SH-SY5Y (cell line): ENCODE data around the gene LRP1.

Experiments used
- GATA2 ChIP-seq: IDR thresholded peaks from 2 replicates; pipeline ENCODE4 v1.6.1; 2011; ENCODE audit warnings: mild to moderate bottlenecking, low read depth, low read length
- GATA3 ChIP-seq: IDR thresholded peaks from 2 replicates; pipeline ENCODE4 v1.6.1; 2011; ENCODE audit warnings: low read depth, mild to moderate bottlenecking, low read length, moderate library complexity

Gene LRP1

DNA sequence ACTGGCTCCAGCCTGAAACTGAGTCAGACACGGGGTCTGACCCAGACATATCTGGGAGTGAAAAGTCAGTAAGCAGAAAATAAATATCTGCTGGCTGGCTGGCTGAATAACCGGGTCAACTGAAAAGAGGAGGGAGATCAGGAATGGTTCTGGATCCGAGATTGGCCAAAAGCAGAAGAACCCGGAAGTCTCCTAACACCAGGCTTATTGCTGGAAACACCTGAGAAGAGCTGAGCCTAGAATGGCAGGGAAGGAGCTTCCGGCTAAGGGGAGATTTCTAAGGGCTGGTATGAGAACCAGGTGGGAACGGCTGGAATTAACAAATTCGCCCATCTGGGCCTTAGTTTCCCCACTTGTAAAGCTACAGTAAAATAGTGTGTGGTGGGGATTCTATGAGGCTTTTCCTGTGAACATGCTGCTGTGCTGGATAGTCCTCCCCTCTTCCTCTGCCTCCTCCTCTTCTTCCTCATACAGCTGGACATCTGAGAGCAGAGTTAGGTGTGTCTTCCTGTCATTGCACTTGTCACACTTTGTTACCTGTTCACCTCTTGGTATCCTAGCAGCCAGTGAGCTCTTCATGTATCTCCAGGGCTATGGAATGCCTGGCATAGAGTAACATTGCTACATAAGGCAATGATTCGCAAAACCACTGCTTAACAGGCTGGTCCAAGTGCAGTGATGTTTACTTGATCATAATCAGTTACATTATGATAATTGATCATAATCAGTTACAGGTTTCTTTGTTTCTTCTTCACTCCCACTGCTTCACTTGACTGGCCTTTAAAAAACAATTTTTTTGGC, 99.2 kb downstream of the LRP1 start:
- TF ChIP-seq GATA3 (no peak), GATA2 (no peak)

DNA sequence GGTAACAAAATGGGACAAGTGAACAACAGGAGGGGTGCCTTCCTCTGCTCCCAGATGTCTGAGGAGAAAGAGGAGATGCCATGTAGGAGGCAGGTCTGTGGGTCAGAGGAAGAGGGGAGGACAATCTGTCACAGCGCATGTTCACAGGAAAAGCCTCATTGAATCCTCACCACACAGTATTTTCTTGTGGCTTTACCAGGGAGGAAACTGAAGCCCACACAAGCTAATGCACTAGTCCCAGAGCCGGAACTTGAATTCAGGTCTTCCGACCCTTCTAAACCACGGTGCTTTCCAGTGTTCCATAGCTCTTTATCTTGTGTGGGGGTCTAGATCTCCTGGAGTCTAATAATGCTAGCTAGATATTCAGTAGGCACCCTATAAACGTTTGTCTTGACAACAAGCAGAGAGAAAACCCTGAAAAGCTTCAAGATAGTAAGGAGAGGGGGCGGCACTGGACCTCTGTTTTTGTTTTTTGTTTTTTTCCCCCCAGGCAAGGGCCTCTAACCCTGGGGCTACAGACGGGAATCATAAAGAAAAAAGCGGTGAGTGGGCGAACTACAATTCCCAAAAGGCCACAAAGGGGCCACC, 100.9 kb downstream of the LRP1 start:
- no peak for TF ChIP-seq GATA3
- TF ChIP-seq GATA2, result no peak

DNA sequence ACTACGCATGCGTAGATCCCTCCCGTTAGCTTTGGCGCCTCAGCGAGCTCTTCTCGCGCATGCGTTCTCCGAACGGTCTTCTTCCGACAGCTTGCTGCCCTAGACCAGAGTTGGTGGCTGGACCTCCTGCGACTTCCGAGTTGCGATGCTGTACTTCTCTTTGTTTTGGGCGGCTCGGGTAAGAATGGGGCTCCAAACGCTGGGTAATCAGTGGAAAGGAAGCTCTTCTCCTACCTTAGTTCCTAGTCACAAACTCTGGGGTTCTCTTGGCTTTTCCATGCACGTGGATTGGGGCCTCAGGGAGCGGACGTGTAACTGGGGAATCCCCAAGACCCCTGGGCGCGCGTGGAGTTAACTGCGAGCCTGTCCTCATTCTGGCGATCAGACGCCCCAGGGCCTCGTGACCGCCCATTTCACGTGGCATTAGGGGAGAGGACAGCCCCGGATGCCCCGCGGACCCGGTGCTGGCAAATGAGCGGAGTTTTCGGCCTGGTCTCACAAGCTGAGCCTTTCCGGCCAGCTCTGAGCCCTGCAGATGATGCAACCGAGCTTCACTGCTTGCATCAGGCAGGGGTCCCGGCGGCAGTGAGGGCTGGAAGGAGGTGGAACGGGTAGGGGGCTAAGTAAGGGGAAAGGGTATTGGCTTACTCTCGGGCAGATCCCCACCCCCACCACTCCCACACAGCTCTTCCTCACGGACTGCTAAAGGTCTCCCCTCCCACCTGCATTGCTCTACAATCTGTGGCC, 101.5 kb downstream of the LRP1 start, which contains the start of gene SHMT2:
Gene SHMT2 (plus strand): TSS at position 78 of the 747 bp plus-strand sequence. CDS start 68 bp downstream, at position 146.
- no peak for TF ChIP-seq GATA2
- no peak for TF ChIP-seq GATA3

DNA sequence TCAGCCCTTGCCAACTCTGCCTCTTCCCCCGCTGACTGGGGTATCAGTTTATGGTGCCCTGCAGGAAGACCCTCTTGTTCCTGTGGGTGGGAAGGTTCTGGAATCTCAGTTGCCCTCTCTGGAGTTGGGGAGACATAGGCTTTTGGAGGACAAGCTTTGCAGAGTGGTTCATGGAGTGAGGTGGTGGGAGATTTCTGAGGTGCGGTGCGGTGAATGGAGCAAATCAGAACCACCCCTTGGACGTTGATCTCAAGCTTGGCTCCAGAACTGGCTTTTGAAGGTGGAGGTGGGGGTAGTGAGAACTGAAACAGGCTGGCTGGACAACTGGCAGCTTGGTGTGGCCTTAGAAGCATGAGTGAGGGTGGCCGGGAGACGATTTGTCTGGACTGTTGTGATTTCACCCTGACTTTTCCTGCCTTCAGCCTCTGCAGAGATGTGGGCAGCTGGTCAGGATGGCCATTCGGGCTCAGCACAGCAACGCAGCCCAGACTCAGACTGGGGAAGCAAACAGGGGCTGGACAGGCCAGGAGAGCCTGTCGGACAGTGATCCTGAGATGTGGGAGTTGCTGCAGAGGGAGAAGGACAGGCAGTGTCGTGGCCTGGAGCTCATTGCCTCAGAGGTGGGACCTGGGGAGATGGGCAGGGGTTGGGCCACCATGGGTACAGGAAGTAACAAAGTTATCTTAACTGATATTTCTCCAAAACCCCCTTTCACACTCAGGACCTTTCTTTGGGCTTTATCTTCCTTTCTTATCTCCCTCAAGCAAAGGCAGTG, 102.3 kb downstream of the LRP1 start:
- TF ChIP-seq GATA3 (no peak), GATA2 (no peak)

DNA sequence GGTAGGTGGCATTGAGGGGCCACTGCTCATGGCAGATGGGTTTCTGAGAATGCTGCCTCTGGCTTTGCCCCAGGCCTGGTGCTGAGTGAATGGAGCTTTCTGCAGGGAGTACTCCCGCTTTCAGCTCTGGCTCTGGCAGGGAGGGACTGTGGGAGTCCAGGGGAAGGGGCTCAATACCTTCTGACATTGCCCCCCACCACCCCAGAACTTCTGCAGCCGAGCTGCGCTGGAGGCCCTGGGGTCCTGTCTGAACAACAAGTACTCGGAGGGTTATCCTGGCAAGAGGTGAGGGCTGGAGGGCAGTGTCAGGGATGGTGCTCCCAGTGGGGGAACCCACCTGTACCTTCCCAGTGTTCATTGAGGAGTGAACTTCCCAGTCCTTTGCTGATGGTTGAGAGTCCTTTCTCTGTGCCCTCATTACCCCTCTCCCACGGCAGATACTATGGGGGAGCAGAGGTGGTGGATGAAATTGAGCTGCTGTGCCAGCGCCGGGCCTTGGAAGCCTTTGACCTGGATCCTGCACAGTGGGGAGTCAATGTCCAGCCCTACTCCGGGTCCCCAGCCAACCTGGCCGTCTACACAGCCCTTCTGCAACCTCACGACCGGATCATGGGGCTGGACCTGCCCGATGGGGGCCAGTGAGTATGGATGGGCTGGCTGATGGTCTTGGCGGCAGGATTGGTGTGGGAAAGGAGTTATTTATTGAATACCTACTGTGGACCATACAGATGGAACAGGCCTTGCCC, 103.2 kb downstream of the LRP1 start:
- TF ChIP-seq GATA2 (no peak), GATA3 (no peak)

DNA sequence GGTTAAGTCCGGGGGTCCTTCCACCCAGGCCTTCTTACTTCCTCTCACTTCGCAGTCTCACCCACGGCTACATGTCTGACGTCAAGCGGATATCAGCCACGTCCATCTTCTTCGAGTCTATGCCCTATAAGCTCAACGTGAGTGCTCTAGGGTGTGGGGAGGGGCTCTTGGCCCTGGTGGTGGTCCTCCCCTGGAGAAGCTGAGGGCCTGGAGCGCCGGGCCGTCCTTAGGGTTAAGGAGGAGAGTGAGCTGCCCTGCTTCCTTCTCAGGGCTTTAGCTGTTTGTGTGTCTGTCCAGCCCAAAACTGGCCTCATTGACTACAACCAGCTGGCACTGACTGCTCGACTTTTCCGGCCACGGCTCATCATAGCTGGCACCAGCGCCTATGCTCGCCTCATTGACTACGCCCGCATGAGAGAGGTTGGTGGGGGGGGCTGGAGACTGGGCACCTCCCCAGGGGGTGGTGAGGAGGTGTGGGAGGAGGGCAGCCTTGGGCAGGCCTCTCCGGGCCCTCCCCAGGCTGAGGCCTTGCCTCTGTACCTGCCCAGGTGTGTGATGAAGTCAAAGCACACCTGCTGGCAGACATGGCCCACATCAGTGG, 104.0 kb downstream of the LRP1 start:
- TF ChIP-seq GATA2 (no peak), GATA3 (no peak)

DNA sequence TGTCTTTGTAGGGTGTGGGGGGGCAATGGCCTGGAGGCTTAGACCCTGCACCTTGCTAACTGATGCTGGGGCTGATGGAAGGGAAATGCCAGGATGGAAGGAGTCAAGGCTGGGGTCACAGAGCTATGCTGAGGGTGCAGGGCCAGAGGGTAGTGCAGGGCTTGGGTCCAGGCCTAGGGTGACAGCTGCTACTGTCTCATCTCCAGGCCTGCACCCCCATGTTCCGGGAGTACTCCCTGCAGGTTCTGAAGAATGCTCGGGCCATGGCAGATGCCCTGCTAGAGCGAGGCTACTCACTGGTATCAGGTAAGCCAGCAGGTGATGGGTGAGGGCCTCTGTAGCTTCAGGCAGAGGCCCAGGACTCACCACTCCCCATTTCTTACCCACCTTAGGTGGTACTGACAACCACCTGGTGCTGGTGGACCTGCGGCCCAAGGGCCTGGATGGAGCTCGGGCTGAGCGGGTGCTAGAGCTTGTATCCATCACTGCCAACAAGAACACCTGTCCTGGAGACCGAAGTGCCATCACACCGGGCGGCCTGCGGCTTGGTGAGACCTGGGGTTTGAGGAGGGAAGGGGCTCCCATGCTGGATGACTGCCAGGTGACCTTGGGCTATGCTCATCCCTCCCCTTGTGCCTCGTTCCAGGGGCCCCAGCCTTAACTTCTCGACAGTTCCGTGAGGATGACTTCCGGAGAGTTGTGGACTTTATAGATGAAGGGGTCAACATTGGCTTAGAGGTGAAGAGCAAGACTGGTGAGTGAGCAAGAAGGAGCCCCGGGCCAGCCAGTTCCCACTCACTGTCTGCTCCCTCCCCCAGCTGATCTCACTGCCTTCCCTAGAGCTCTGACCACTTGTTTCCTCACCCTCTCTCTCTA, 105.3 kb downstream of the LRP1 start:
- TF ChIP-seq GATA2, result no peak
- no peak for TF ChIP-seq GATA3

DNA sequence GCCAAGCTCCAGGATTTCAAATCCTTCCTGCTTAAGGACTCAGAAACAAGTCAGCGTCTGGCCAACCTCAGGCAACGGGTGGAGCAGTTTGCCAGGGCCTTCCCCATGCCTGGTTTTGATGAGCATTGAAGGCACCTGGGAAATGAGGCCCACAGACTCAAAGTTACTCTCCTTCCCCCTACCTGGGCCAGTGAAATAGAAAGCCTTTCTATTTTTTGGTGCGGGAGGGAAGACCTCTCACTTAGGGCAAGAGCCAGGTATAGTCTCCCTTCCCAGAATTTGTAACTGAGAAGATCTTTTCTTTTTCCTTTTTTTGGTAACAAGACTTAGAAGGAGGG, 105.9 kb downstream of the LRP1 start:
- no peak for TF ChIP-seq GATA2

DNA sequence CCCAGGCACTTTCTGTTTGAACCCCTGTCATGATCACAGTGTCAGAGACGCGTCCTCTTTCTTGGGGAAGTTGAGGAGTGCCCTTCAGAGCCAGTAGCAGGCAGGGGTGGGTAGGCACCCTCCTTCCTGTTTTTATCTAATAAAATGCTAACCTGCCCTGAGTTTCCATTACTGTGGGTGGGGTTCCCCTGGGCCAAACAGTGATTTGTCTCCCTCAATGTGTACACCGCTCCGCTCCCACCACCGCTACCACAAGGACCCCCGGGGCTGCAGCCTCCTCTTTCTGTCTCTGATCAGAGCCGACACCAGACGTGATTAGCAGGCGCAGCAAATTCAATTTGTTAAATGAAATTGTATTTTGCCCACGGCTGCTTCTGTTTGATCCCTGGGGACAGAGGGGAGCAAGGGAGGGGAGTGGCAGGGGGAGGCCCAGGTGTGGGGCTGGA, 106.3 kb downstream of the LRP1 start:
- TF ChIP-seq GATA3, result no peak
- TF ChIP-seq GATA2, result no peak

DNA sequence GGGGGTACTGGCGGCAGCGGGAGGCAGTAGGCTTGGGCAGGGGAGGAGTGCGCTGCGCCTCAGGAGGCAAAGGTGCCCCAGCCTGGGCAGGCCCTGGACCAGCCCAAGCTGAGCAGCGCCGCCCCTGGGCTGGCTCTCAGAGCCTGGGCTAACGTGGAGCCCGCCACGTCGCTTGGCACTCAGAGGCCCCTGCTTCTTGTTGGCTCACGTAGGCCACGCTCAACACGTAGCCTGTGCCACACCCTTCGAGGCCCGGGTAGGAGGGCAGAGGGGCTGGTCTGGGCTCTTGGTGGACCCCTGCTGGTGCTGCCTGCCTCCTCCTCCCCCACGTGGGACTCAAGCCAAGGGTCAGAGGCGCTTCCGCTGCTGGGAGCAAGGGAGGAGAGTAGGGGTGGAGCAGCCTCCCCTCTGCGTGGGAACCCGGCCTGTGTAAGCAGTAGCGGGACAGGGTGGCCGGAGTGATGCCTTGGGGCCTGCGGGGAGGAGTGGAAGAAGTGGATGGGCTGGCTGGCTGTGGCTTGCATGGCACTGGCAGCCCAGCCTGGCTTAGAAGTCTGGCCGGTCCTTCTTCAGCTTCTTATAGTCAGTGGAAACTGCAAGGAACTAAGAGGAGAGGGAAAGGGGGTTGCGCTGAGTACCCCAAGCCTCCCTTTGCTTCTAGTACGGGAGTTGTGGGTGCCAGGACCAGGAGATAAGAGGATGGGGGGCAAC, 106.9 kb downstream of the LRP1 start:
- TF ChIP-seq GATA3 (no peak), GATA2 (no peak)

DNA sequence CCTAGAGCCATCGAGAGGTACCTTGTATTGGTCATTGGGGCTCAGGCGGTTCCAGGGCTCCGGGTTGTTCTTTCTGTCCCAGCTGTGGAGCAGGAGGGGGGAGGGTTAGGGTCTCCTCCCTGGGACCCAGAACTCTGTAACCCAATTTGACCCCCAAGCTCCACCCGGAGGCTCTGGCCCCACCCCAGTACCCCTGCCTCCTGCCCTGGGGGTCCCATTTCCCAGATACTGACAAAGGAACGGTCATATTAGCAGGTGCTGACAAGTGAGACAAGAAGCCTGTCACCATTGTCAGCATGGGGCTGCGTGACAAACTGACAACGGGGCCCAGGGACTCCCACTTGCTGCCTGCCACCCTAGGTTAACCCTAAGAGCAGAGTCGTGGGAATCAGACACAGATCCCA, 107.4 kb downstream of the LRP1 start:
- no peak for TF ChIP-seq GATA2
- no peak for TF ChIP-seq GATA3
